GM04504 (cell line): ENCODE results near the gene CFAP251.

Experiments used
- DNase-seq: peaks from one replicate; pipeline ENCODE4 v3.0.0-alpha.2; 2012; ENCODE audit warnings: low read depth

Gene CFAP251

GRCh38 chr12:122003651-122004611 lies 85.5 kb downstream of the CFAP251 start:
- no peak for DNase-seq

DNA sequence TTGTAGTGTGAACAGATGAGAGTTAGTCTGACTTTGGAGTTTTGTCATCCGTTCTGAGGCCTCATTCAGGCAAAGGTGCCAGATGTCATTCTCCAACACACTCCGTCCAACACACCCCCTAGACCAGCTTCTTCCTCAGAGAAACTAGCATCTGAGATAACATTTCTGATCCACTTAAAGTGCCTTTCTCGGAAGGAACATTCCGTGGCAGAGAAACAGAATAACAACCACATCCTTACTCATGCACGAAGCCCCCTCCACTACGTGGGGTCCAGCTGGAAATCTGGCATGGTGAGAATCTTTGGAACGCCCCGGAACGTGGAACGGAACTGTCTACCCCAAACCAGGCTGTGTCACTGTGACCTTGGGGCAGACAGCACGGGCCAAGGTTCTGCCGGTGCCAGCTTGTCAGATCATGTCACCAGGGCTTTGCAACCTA lies 86.3 kb downstream of the CFAP251 start:
- no peak for DNase-seq

DNA sequence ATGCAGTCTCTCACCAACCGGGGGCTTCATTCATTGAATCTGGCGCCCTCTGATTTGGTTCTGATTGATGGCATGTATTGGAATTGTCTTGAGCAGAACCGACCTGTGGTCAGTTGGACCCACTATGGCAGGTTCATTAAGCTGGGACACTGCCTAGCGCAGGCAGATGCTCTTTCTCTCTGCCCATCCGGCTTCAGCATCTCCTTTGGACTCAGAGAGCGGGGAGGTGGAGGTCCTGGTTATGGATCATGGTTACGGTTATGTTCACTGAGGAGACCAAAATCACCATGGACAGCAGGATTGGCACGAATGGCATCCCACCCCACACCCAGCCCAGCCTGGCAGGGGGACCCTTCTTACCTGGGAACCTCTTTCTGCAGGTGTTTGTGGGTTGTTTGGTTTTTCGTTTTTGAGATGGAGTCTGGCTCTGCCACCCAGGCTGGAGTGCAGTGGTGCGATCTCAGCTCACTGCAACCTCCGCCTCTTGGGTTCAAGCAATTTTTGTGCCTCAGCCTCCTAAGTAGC lies 86.9 kb downstream of the CFAP251 start:
- DNase-seq = no peak

- no peak for DNase-seq
Measured at GRCh38 chr12:122006186-122006926, 88.0 kb downstream of the CFAP251 start.

GRCh38 chr12:122009741-122010140 lies 91.3 kb downstream of the CFAP251 start:
- DNase-seq = no peak

GRCh38 chr12:122012184-122012583 lies 93.8 kb downstream of the CFAP251 start:
- DNase-seq = no peak

- no peak for DNase-seq
Measured at GRCh38 chr12:122013136-122013535, 94.7 kb downstream of the CFAP251 start.

GRCh38 chr12:122013791-122014590 lies 95.6 kb downstream of the CFAP251 start:
- DNase-seq = no peak

- DNase-seq = no peak
Measured at GRCh38 chr12:122014781-122015180, 96.4 kb downstream of the CFAP251 start.

- no peak for DNase-seq
Measured at GRCh38 chr12:122018457-122018856, 100.1 kb downstream of the CFAP251 start.

GRCh38 chr12:122018937-122019336 lies 100.5 kb downstream of the CFAP251 start:
- DNase-seq = no peak

DNA sequence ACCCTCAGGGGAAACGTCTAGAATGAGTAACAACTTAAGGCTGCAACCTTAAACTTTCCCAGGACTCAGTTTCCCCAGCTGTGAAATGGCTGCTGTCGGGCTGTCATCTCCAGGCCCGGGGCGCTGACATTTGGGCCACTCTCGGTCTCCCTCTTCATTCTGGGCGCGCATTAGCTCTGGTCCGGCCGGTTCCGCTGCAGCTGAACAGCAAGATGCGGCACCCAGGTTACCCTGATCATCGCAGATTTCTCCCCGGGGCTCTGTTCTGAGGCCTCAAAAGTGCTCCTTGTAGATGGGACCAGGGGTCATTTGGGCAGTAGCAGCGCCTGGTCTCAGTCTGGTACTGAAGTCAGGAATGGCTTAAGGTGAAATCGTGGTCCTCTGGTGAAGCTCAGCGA lies 102.4 kb downstream of the CFAP251 start:
- no peak for DNase-seq

DNA sequence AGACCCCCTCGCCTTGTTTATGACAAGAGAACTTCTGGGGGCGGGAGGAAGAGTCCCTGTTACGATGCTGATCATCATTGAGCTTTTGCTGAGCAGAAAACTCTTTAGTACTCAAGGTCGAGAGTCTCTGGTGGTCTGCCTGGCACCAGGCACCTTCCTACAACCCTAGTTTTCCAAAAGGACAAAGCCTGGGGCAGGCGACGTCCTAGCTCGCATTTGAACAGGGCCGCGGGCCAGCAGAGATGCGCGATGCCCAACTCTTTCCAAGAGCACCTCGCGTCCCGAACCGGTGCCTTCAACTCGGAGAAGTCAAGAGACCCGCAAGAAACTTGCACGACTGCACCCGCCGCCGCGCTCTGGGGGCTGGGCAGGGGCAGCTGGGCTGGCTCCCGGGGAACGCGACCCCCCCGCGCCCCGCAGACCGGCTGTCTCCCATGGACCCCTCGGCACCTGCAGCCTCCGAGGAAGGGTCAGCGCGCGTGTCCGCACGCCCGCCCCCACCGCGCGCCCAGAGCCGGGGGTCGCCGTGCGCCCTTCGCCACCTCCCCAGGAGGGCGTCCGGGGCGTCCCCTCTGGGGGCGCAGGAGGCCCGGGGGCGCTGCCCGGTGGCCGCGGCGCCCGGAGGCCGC lies 102.9 kb downstream of the CFAP251 start:
- DNase-seq = no peak

- no peak for DNase-seq
Measured at GRCh38 chr12:122021822-122022392, 103.5 kb downstream of the CFAP251 start, which contains the start of gene BCL7A. Gene BCL7A, plus strand, starts transcription at chr12:122021884. Its CDS starts 208 bp downstream, at chr12:122022092.

- DNase-seq = no peak
Measured at GRCh38 chr12:122022393-122023338, 104.3 kb downstream of the CFAP251 start.

GRCh38 chr12:122023339-122024131 lies 105.1 kb downstream of the CFAP251 start:
- peak; percentile 56 for DNase-seq

- DNase-seq = no peak
Measured at GRCh38 chr12:122024132-122024785, 105.9 kb downstream of the CFAP251 start.

GRCh38 chr12:122026706-122027333 lies 108.4 kb downstream of the CFAP251 start:
- no peak for DNase-seq
